H9 (cell line): ENCODE measurements around the gene SLC34A3. TPM values are rescaled to one million over a fixed set of nuclear protein-coding genes. Genes with fewer than 3 reads are reported as not detected.

ENCODE experiments used
- DNase-seq: peaks from one replicate; pipeline ENCODE4 v3.0.0-alpha.2; 2017
- H2AFZ ChIP-seq: one replicate; pipeline ENCODE4 v1.6.1; 2013; ENCODE audit warnings: mild to moderate bottlenecking, low read length, control low read depth, moderate library complexity
- H2AK5ac ChIP-seq: 2 replicates; pipeline ENCODE4 v1.6.1; 2013; ENCODE audit warnings: low read length, control low read depth, mixed read lengths; ENCODE audit not compliant: insufficient read length
- H2BK120ac ChIP-seq: one replicate; pipeline ENCODE4 v1.6.1; 2013; ENCODE audit warnings: low read depth, mild to moderate bottlenecking, low read length, control low read depth, inconsistent platforms; ENCODE audit not compliant: poor library complexity, severe bottlenecking
- H2BK12ac ChIP-seq: 2 replicates; pipeline ENCODE4 v1.6.1; 2013; ENCODE audit warnings: low read length, control low read depth, mixed read lengths, low read depth; ENCODE audit not compliant: insufficient read length
- H2BK15ac ChIP-seq: 2 replicates; pipeline ENCODE4 v1.6.1; 2013; ENCODE audit warnings: low read depth, low read length, control low read depth
- H2BK20ac ChIP-seq: one replicate; pipeline ENCODE4 v1.6.1; 2013; ENCODE audit warnings: low read depth, mild to moderate bottlenecking, low read length, control low read depth, inconsistent platforms; ENCODE audit not compliant: poor library complexity, severe bottlenecking
- H2BK5ac ChIP-seq: 2 replicates; pipeline ENCODE4 v1.6.1; 2013; ENCODE audit warnings: low read length, control low read depth, mixed read lengths; ENCODE audit not compliant: insufficient read length
- H3K14ac ChIP-seq: 2 replicates; pipeline ENCODE4 v1.6.1; 2013; ENCODE audit warnings: low read length, control low read depth; ENCODE audit not compliant: insufficient read depth
- H3K18ac ChIP-seq: 2 replicates; pipeline ENCODE4 v1.6.1; 2013; ENCODE audit warnings: low read depth, mild to moderate bottlenecking, mixed read lengths, low read length, control low read depth; ENCODE audit not compliant: insufficient read length
- H3K23ac ChIP-seq: 2 replicates; pipeline ENCODE4 v1.6.1; 2013; ENCODE audit warnings: low read length, control low read depth, mixed read lengths, low read depth; ENCODE audit not compliant: insufficient read length
- H3K23me2 ChIP-seq: 2 replicates; pipeline ENCODE4 v1.6.1; 2013; ENCODE audit warnings: low read depth, mild to moderate bottlenecking, mixed read lengths, low read length, control low read depth; ENCODE audit not compliant: insufficient read length, poor library complexity, severe bottlenecking
- H3K27ac ChIP-seq: 2 replicates; pipeline ENCODE4 v1.5.1; 2013; ENCODE audit warnings: low read length, control low read depth, mixed read lengths, low read depth; ENCODE audit not compliant: insufficient read length
- H3K27me3 ChIP-seq: 2 replicates; pipeline ENCODE4 v1.6.1; 2013; ENCODE audit warnings: low read length, control low read depth, inconsistent platforms; ENCODE audit not compliant: insufficient read depth
- H3K4ac ChIP-seq: 2 replicates; pipeline ENCODE4 v1.6.1; 2013; ENCODE audit warnings: low read depth, mild to moderate bottlenecking, control low read depth, inconsistent platforms, low read length, moderate library complexity
- H3K4me1 ChIP-seq: 2 replicates; pipeline ENCODE4 v1.6.1; 2013; ENCODE audit warnings: low read length, control low read depth, inconsistent platforms; ENCODE audit not compliant: insufficient read depth
- H3K4me2 ChIP-seq: 2 replicates; pipeline ENCODE4 v1.6.1; 2013; ENCODE audit warnings: low read length, control low read depth, mixed read lengths; ENCODE audit not compliant: insufficient read length, insufficient read depth
- H3K56ac ChIP-seq: 2 replicates; pipeline ENCODE4 v1.6.1; 2013; ENCODE audit warnings: low read depth, mild to moderate bottlenecking, mixed read lengths, low read length, control low read depth; ENCODE audit not compliant: insufficient read length
- H3K79me1 ChIP-seq: 2 replicates; pipeline ENCODE4 v1.6.1; 2013; ENCODE audit warnings: low read depth, mild to moderate bottlenecking, moderate library complexity, low read length, control low read depth, inconsistent platforms; ENCODE audit not compliant: insufficient read depth, poor library complexity, severe bottlenecking
- H3K79me2 ChIP-seq: 2 replicates; pipeline ENCODE4 v1.6.1; 2013; ENCODE audit warnings: low read length, control low read depth, inconsistent platforms; ENCODE audit not compliant: insufficient read depth
- H3K9ac ChIP-seq: 2 replicates; pipeline ENCODE4 v1.6.1; 2013; ENCODE audit warnings: low read length, control low read depth, mixed read lengths; ENCODE audit not compliant: insufficient read length; ENCODE audit errors: extremely low read depth
- H3K9me3 ChIP-seq: one replicate; pipeline ENCODE4 v1.6.1; 2013; ENCODE audit warnings: low read depth, low read length, inconsistent platforms; ENCODE audit not compliant: control insufficient read depth
- H3T11ph ChIP-seq: one replicate; pipeline ENCODE4 v1.6.1; 2013; ENCODE audit warnings: mild to moderate bottlenecking, low read length, control low read depth, inconsistent platforms
- H4K20me1 ChIP-seq: one replicate; pipeline ENCODE4 v1.6.1; 2013; ENCODE audit not compliant: control insufficient read depth, insufficient read length, insufficient read depth
- H4K5ac ChIP-seq: 2 replicates; pipeline ENCODE4 v1.6.1; 2013; ENCODE audit warnings: low read depth, mild to moderate bottlenecking, mixed read lengths, low read length, control low read depth; ENCODE audit not compliant: insufficient read length
- H4K8ac ChIP-seq: replicated peaks from 2 replicates; pipeline ENCODE4 v1.6.1; 2013; ENCODE audit warnings: low read length, control low read depth, mixed read lengths, low read depth; ENCODE audit not compliant: insufficient read length
- H4K91ac ChIP-seq: 2 replicates; pipeline ENCODE4 v1.6.1; 2013; ENCODE audit warnings: low read depth, mild to moderate bottlenecking, moderate library complexity, mixed read lengths, low read length, control low read depth; ENCODE audit not compliant: insufficient read length
- H3K27ac Mint-ChIP-seq, 3 experiments: 2 replicates in 2 of 3; 3 replicates in 1 of 3; pipeline ENCODE4 v1.8.0; 2020 to 2021; ENCODE audit warnings: mixed read lengths in 3 of 3, mild to moderate bottlenecking in 1 of 3, moderate library complexity in 1 of 3
- H3K27me3 Mint-ChIP-seq: 2 replicates; pipeline ENCODE4 v1.8.0; 2021; ENCODE audit warnings: low read depth, mild to moderate bottlenecking, moderate library complexity, mixed read lengths
- H3K36me3 Mint-ChIP-seq, 3 experiments: 2 replicates in 2 of 3; 3 replicates in 1 of 3; pipeline ENCODE4 v1.8.0; 2020 to 2021; ENCODE audit warnings: low read depth in 3 of 3, mixed read lengths in 3 of 3; ENCODE audit not compliant: insufficient read depth in 1 of 3
- H3K4me1 Mint-ChIP-seq, 2 experiments: 2 replicates each; pipeline ENCODE4 v1.8.0; 2020; ENCODE audit warnings: mixed read lengths in 2 of 2
- H3K4me3 Mint-ChIP-seq, 2 experiments: 2 replicates in 1 of 2; 3 replicates in 1 of 2; pipeline ENCODE4 v1.8.0; 2020 to 2021; ENCODE audit warnings: mild to moderate bottlenecking in 2 of 2, mixed read lengths in 2 of 2, moderate library complexity in 1 of 2
- H3K9me3 Mint-ChIP-seq, 2 experiments: 2 replicates in 1 of 2; 3 replicates in 1 of 2; pipeline ENCODE4 v1.8.0; 2020; ENCODE audit warnings: mild to moderate bottlenecking in 2 of 2, mixed read lengths in 2 of 2, moderate library complexity in 1 of 2
- CTCF ChIP-seq: fragments of 200-600 bp; sonication (generic); conservative IDR thresholded peaks from 3 replicates; pipeline ENCODE4 v1.8.0; 2021; ENCODE audit warnings: antibody characterized with exemption, mild to moderate bottlenecking
- WGBS: extraction: QIAGEN DNeasy Blood & Tissue Kit; methylation state at CpG from one replicate; pipeline ENCODE4 v1.1.7; 2013; ENCODE audit warnings: missing lambda C conversion rate, low lambda C conversion rate, mixed read lengths; ENCODE audit not compliant: insufficient read length; ENCODE audit errors: extremely low coverage; 5-methylcytosine and 5-hydroxymethylcytosine counted together
- total RNA-seq: library from RNA; stranded (reverse); gene quantifications from 2 replicates; pipeline ENCODE4 v1.2.1, GENCODE V29; 2021

The SLC34A3 gene
- total RNA-seq, 1 experiment from 2014 or later, result not detected

DNA sequence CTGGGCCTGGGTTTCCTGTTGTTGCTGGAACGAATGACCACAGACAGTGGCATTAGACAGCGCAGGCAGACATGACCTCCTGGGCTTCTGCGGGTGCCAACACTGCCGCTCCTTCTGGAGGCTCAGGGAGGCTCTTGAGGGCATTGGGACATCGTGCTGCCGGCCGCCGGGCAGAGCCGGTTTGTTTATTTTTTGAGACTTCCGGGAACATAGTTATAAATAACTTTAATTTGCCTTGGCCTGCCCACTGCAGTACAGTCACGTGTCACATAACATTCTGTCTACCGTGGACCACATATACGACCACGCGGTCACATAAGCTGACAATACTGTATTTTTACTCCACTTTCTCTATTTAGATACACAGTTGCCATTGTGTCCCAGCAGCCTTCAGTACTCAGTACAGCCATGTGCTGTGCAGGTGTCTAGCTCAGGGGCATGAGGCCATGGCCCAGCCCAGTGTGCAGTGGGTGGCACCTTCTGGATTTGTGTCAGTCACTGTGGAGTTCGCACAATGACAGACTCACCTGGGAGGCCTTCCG, 38.6 kb downstream of the SLC34A3 start:
- no peaks in the 10 kb centered on the region for H3K27me3 ChIP-seq
- no peak overlapping the region for H3K4ac ChIP-seq
- no peak overlapping the region for H4K91ac ChIP-seq
- H4K20me1 ChIP-seq, result no peaks in the 10 kb centered on the region
- no peak overlapping the region for H3K27ac ChIP-seq
- Mint-ChIP-seq H3K36me3 (peaks cover 11 to 53% (median 39%) of the 10 kb centered on the region in 3 experiments; a peak in 6 of 7 replicates), H3K27ac (no peak overlapping the region), H3K27me3 (no peaks in the 10 kb centered on the region; the same call in 1 of the 2 replicates), H3K4me3 (no peak overlapping the region), H3K9me3 (no peaks in the 10 kb centered on the region; a peak in 1 of 5 replicates), H3K4me1 (peaks cover under 1 to 4% of the 10 kb centered on the region in 2 experiments; a peak in 3 of 4 replicates)
- H2BK20ac ChIP-seq, result no peak overlapping the region
- H4K5ac ChIP-seq, result no peak overlapping the region
- H3K9ac ChIP-seq, result no peak overlapping the region
- H2BK12ac ChIP-seq, result no peak overlapping the region
- H3K79me1 ChIP-seq, result no peaks in the 10 kb centered on the region
- no peak overlapping the region for H2BK5ac ChIP-seq
- DNase-seq, result no peak
- no peaks in the 10 kb centered on the region for H3K23me2 ChIP-seq
- H3T11ph ChIP-seq, result no peak overlapping the region
- no peak overlapping the region for H3K18ac ChIP-seq
- no peaks in the 10 kb centered on the region for H3K9me3 ChIP-seq
- no peak overlapping the region for H2AFZ ChIP-seq
- H3K23ac ChIP-seq, result no peak overlapping the region
- H3K4me1 ChIP-seq, result no peaks in the 10 kb centered on the region
- no peak overlapping the region for H2BK120ac ChIP-seq
- WGBS, result no CpG with 5 or more reads among the region's 17 CpGs
- no peak overlapping the region for H3K14ac ChIP-seq
- H3K56ac ChIP-seq, result no peak overlapping the region
- H3K4me2 ChIP-seq, result no peak overlapping the region
- no peak for TF ChIP-seq CTCF
- H2AK5ac ChIP-seq, result no peak overlapping the region
- H4K8ac ChIP-seq, result no peak overlapping the region
- H2BK15ac ChIP-seq, result no peak overlapping the region
- H3K79me2 ChIP-seq, result no peaks in the 10 kb centered on the region
